Measurements from ENCODE around the gene NAT8L. TPM values are rescaled to one million over a fixed set of nuclear protein-coding genes. Genes with fewer than 3 reads are reported as not detected.

NAT8L gene
- total and polyA plus RNA-seq, 2 of the 4 experiments (the other 2 are of a cell fraction) = 0.05 TPM; not detected in 1

- no TSS peak for BruUV-seq (replicated peaks)
- Histone ChIP-seq H4K20me1 (ENCODE audit: insufficient read depth, low read length) (no peaks in the 10 kb centered on the region), H4K5ac (ENCODE audit: low read depth, low read length) (no peak overlapping the region), H2BK20ac (ENCODE audit: low read depth, low read length) (no peak overlapping the region), H3K9me1 (ENCODE audit: insufficient read depth, low read length) (no peaks in the 10 kb centered on the region), H3K9me3 (ENCODE audit: control insufficient read depth, insufficient read depth, low read length) (no peaks in the 10 kb centered on the region; the same call in 1 of the 2 replicates), H4K91ac (ENCODE audit: insufficient read depth, low read depth, low read length) (no peak overlapping the region), H2AK9ac (replicated peaks; ENCODE audit: low read depth, low read length, poor library complexity) (no peak overlapping the region), H3K4me2 (ENCODE audit: low read depth, low read length) (no peak overlapping the region), H3K18ac (ENCODE audit: low read depth, low read length) (no peak overlapping the region), H2BK5ac (ENCODE audit: low read depth, low read length, poor library complexity, severe bottlenecking) (no peak overlapping the region), H3K4ac (ENCODE audit: low read depth, low read length) (no peak overlapping the region), H3K4me1 (ENCODE audit: control insufficient read depth, insufficient read depth, low read length) (no peaks in the 10 kb centered on the region), H2BK15ac (ENCODE audit: low read depth, low read length) (no peak overlapping the region), H3K9ac (ENCODE audit: low read depth, low read length) (no peak overlapping the region), H2AFZ (replicated peaks; ENCODE audit: low read length, poor library complexity) (no peak overlapping the region), H4K8ac (ENCODE audit: low read depth in 2 of 2, low read length in 2 of 2) (no peak overlapping the region), H3K14ac (replicated peaks; ENCODE audit: low read depth, low read length) (no peak overlapping the region), H2AK5ac (ENCODE audit: low read depth, low read length) (no peak overlapping the region), H3K79me1 (ENCODE audit: low read depth in 1 of 2, low read length in 2 of 2) (no peaks in the 10 kb centered on the region), H3K4me3 (ENCODE audit: insufficient read depth, low read depth, low read length) (no peak overlapping the region), H3K36me3 (ENCODE audit: control insufficient read depth, insufficient read depth, low read length) (peaks cover 2% of the 10 kb centered on the region; the same call in 1 of the 2 replicates), H3K27me3 (ENCODE audit: control insufficient read depth, insufficient read depth, low read length) (peaks cover 15% of the 10 kb centered on the region), H3K56ac (ENCODE audit: extremely low read depth, insufficient read depth, low read length) (no peak overlapping the region), H3K23ac (ENCODE audit: low read depth, low read length) (no peak overlapping the region), H3K27ac (ENCODE audit: insufficient read depth, low read length) (no peak overlapping the region), H2BK120ac (ENCODE audit: low read depth, low read length) (no peak overlapping the region)
- no peak for ATAC-seq (ENCODE audit: low read depth)
- intact Hi-C loops (cut with micrococcal nuclease) = no loop called here
- in situ Hi-C loops (cut with MboI; ENCODE audit: low sequenced_read_pairs) = no loop called here
- TF ChIP-seq USF2 (IDR thresholded peaks at IDR 0.05; ENCODE audit: low read depth, low read length) (no peak), NFE2L2 (IDR thresholded peaks at IDR 0.05; ENCODE audit: low read depth, low read length) (no peak), MXI1 (IDR thresholded peaks at IDR 0.05; ENCODE audit: borderline replicate concordance, low read depth, low read length) (no peak), RCOR1 (IDR thresholded peaks at IDR 0.05; ENCODE audit: insufficient replicate concordance, low read length) (no peak), RFX5 (IDR thresholded peaks at IDR 0.05; ENCODE audit: low read depth, low read length) (no peak), RAD21 (IDR thresholded peaks at IDR 0.05; ENCODE audit: low read length) (no peak), FOS (IDR thresholded peaks at IDR 0.05; ENCODE audit: low read depth, low read length) (no peak), CHD1 (IDR thresholded peaks at IDR 0.05; ENCODE audit: low read depth, low read length) (no peak), BHLHE40 (IDR thresholded peaks at IDR 0.05; ENCODE audit: low read depth, low read length) (no peak), MAZ (IDR thresholded peaks at IDR 0.05; ENCODE audit: borderline replicate concordance, low read depth, low read length) (no peak), SMC3 (IDR thresholded peaks at IDR 0.05; ENCODE audit: low read depth, low read length) (no peak), ELK1 (IDR thresholded peaks at IDR 0.05; ENCODE audit: borderline replicate concordance, low read depth, low read length) (no peak)
- CTCF ChIA-PET = no interaction called here
- WGBS, 2 experiments (ENCODE audit: extremely low coverage in 2 of 2, insufficient read length in 1 of 2) = 88% methylated on average over 3 of the region's 8 CpGs; no CpG with 5 or more reads in 1 of the 2 experiments
- POLR2A ChIA-PET (ENCODE audit: unreplicated experiment) = no interaction called here
- no peak for DNase-seq
- dilution Hi-C loops (cut with HindIII; ENCODE audit: low sequenced_read_pairs, unreplicated experiment) = no loop called here
Observed at GRCh38 chr4:2048831-2049230, 10.3 kb upstream of the NAT8L start.
